ENCODE measurements around the gene RAB8A. TPM values are rescaled to one million over a fixed set of nuclear protein-coding genes. Genes with fewer than 3 reads are reported as not detected.
A peak's percentile ranks its signal among the peaks of the same experiment; 100 is the strongest.

RAB8A gene
- total and polyA plus RNA-seq, 9 of the 15 experiments (the other 6 are each of a cell fraction or from before 2014, with no cell fraction given), result 11.2 to 102 (median 53.2) TPM

- TF ChIP-seq NONO (IDR thresholded peaks at IDR 0.05; ENCODE audit: low read depth in 2 of 2, low read length in 1 of 2) (no peak), EP300 (IDR thresholded peaks at IDR 0.05; ENCODE audit: low read length) (no peak), ZNF263 (CRISPR knock-in tag; IDR thresholded peaks at IDR 0.05; ENCODE audit: borderline replicate concordance) (no peak), ETV6 (IDR thresholded peaks at IDR 0.05; ENCODE audit: borderline replicate concordance in 1 of 2, low read depth in 2 of 2, low read length in 1 of 2) (no peak), ETV6 (CRISPR knock-in tag; IDR thresholded peaks at IDR 0.05; ENCODE audit: borderline replicate concordance) (no peak), MCM5 (IDR thresholded peaks at IDR 0.05; ENCODE audit: low read depth) (no peak), ZNF121 (CRISPR knock-in tag; conservative IDR thresholded peaks at IDR 0.05) (peak; percentile 37; the same call in 1 of the 2 replicates), KLF13 (tag; IDR thresholded peaks at IDR 0.05; ENCODE audit: borderline replicate concordance, low read depth) (no peak)
- TF ChIP-seq, protein P1, sequence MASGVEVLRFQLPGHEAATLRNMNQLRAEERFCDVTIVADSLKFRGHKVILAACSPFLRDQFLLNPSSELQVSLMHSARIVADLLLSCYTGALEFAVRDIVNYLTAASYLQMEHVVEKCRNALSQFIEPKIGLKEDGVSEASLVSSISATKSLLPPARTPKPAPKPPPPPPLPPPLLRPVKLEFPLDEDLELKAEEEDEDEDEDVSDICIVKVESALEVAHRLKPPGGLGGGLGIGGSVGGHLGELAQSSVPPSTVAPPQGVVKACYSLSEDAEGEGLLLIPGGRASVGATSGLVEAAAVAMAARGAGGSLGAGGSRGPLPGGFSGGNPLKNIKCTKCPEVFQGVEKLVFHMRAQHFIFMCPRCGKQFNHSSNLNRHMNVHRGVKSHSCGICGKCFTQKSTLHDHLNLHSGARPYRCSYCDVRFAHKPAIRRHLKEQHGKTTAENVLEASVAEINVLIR (CRISPR knock-in tag; IDR thresholded peaks at IDR 0.05), result no peak
- Histone ChIP-seq H3K27ac (ENCODE audit: extremely low read depth, low read depth, low read length) (no peak overlapping the region), H3K4me1 (replicated peaks in 1 of 2; ENCODE audit: control insufficient read depth in 2 of 2, insufficient read depth in 2 of 2, low read length in 2 of 2) (no peaks in the 10 kb centered on the region), H2AFZ (ENCODE audit: low read depth, low read length) (no peak overlapping the region), H3K4me3 (no peak overlapping the region), H3K36me3 (ENCODE audit: control insufficient read depth, insufficient read depth, low read length) (peaks cover 53% of the 10 kb centered on the region; the same call in 2 of the 3 replicates), H3K9ac (ENCODE audit: insufficient read depth in 1 of 2, low read depth in 2 of 2, low read length in 2 of 2) (no peak overlapping the region), H4K20me1 (replicated peaks; ENCODE audit: control insufficient read depth, insufficient read depth, low read length) (no peaks in the 10 kb centered on the region), H3K9me3 (replicated peaks; ENCODE audit: control insufficient read depth, insufficient read depth, low read depth, low read length) (no peaks in the 10 kb centered on the region), H3K27me3 (ENCODE audit: control insufficient read depth in 2 of 2, insufficient read depth in 2 of 2, low read length in 2 of 2) (no peaks in the 10 kb centered on the region), H3K79me2 (ENCODE audit: control insufficient read depth, insufficient read depth, low read length) (no peaks in the 10 kb centered on the region), H3K9me1 (ENCODE audit: control insufficient read depth, insufficient read depth, low read length) (no peaks in the 10 kb centered on the region), H3K4me2 (ENCODE audit: insufficient read depth, low read length) (no peak overlapping the region)
- in situ Hi-C loops (cut with MboI) (no loop called here), intact Hi-C loops (cut with micrococcal nuclease) (no loop called here)
- FAIRE-seq (no peak), DNase-seq (ENCODE audit: extremely low read depth in 1 of 4, low spot score in 3 of 4) (no peak), ATAC-seq (no peak)
- no TSS peak for BruUV-seq (replicated peaks)
- CTCF ChIA-PET (ENCODE audit: low intra/inter-chr PET ratio), result no interaction called here
- POLR2A ChIA-PET, result interaction anchor here (2.4 to 7.2 kb wide), 2 partner anchors 10 to 14 kb away, joined by 6 to 67 read pairs; no protein-coding TSS in a partner anchor
- WGBS (ENCODE audit: insufficient coverage, low coverage, missing lambda C conversion rate), result 86% methylated on average over 4 of the region's 4 CpGs
Observed at GRCh38 chr19:16100524-16100923, 11.2 kb upstream of the RAB8A start.
